GM20000 (cell line): Measurements from ENCODE around the gene GPR142.

Experiments
- DNase-seq: peaks from one replicate; pipeline ENCODE4 v3.0.0; 2012; ENCODE audit warnings: low spot score
- TF ChIP-seq, protein P1 (sequence below): IDR thresholded peaks from 2 replicates; pipeline ENCODE4 v1.5.1; 2012; ENCODE audit warnings: mild to moderate bottlenecking, control low read depth; ENCODE audit errors: extremely low read depth, missing control alignments

The GPR142 gene

DNA sequence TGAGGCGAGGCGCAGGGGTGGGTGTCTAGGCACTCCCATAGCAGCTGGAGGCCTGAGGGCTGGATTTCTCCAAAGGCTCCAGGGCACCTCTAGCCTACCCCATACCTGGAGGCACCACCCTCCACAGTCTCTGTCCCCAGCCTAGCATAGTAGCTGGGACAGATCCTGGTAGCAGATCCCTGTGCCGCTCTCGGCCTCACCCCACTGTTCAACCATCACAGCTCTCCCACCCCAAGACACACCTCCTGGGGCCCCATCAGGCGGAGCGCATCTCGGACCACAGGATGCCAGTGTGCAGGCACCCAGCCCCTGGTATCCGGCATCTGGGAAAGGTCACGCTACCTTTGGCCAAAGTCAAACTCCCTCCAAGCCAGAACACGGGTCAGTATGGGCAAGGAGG, 12.7 kb upstream of the GPR142 start:
- no peak for DNase-seq
- TF ChIP-seq, protein P1, sequence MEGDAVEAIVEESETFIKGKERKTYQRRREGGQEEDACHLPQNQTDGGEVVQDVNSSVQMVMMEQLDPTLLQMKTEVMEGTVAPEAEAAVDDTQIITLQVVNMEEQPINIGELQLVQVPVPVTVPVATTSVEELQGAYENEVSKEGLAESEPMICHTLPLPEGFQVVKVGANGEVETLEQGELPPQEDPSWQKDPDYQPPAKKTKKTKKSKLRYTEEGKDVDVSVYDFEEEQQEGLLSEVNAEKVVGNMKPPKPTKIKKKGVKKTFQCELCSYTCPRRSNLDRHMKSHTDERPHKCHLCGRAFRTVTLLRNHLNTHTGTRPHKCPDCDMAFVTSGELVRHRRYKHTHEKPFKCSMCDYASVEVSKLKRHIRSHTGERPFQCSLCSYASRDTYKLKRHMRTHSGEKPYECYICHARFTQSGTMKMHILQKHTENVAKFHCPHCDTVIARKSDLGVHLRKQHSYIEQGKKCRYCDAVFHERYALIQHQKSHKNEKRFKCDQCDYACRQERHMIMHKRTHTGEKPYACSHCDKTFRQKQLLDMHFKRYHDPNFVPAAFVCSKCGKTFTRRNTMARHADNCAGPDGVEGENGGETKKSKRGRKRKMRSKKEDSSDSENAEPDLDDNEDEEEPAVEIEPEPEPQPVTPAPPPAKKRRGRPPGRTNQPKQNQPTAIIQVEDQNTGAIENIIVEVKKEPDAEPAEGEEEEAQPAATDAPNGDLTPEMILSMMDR, result no peak

DNA sequence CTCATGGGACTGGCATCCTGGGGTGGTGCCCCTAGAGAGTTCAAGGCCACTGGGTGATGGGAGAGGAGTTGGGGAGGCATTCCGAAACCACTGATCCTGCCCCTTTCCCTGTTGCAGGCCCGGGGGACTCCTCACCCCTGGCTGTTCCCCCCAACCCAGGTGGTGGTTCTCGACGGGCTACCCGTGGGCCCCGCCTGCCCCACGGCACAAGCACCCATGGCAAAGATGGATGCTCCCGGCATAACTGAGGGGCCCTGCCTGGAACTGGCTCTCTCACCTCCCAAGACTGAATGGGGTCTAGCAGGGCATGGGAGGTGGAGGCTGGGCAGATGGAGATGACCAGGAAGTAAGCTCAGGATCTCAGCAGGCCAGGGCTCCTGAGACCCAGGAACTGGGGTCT, 12.2 kb upstream of the GPR142 start:
- TF ChIP-seq, protein P1, result no peak
- DNase-seq, result no peak

DNA sequence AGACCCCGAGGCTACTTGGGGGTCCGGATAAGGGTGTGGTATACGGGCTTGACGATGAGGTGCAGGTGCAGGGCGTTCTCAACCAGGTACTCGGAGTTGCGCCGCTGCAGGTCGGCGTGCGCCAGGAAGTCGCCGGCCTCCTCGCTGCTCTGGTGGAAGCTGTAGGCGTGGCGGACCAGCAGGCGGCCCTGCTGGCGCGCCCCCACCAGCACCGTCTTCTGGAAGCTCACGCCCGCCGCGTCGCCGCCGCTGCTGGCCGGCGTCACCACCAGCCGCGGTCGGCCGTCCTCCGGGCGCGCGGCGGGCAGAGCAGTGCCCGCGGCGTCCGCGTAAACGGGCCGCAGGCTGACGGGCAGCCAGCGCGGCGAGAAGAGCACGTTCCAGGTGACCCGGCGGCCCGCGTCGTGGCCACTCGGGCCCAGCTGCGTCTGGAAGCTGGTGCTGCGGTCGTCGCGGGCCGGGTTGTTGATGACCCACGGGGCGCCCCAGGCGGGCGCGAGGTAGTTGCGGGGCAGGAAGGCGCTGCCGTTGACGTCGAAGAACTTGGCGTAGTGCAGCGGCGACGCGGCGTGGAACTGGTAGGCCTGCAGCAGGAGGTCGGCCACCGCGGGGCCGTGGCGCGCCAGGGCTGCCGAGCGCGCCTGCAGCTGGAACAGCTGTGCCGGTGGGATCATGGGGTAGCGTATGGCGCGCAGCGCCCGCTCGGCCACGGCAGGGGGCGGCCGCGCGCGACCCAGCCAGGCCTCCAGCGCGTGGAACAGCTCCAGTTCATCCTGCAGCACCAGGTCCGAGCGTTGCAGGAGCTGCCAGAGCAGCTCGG, 10.4 kb upstream of the GPR142 start:
- DNase-seq, result no peak
- TF ChIP-seq, protein P1, result no peak

DNA sequence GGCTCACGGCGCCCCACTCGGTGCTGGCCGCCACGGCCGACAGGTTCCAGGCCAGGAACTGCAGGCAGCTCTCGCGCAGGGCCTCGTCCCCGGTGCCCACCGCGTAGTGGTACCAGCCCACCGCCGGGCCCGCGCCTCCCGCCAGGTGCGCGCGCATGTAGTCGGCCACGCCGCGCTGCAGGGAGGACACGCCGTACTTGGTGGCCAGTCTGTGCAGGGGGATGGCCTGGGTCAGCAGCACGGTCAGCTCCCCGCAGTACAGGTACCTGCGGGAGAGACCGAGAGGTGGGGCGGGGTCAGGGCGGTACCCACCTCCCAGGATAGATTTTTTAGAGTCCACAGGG, 9.9 kb upstream of the GPR142 start:
- TF ChIP-seq, protein P1, result no peak
- DNase-seq, result no peak

DNA sequence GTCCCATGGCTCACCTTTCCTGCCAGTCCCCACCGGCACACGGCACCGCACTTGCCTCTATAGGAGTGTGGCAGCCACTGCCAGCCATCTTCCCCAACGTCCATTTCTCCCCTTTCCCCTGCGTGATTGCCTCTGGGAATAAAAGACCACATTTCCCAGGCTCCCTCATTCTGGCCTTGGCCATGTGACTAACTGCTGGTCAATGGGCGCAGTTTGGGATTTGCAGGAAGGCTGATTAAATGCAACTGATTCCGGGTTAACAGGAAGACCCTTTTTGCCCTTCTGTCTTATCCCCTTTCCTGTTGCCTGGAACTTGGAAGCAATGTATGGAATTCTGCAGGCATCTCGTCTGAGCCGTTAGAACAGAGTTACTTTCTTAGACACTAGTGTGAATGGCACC, 8.6 kb upstream of the GPR142 start:
- DNase-seq, result no peak
- TF ChIP-seq, protein P1, result no peak

DNA sequence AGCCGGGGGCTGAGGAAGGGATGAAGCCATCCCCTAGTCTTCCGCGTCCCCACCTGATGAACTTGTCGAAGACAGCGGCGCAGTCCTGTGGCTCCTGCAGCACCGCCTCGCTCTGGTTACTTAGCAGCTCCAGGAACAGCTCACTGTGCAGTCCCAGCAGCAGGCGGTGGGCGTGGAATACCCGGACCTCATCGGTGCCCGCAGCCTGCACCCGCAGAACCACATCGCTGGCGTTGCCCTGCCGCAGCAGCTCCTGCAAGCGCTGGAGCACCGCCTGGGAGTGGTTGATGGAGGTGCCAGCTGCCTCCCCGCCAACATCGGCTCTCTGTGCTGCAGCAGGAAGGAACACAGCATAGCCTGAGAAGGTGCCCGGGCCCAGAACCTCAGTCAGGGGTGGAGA, 7.4 kb upstream of the GPR142 start:
- TF ChIP-seq, protein P1, result no peak
- no peak for DNase-seq

DNA sequence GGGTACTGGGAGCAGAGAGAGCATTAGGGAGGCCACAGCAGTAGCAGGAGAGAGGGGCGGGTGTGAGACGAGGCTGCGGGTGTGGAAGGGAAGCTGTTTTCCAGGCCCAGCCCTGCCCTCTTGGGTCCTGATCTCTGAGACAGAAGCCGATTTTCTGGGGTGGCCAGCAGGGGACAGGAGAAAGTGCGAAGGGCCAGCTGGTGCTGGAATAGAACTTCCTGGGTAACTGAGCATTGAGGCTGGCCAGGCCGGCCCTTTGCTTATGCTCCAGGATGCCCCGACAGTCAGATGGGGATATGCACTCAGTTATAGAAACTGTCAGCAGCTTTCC, 6.4 kb upstream of the GPR142 start:
- no peak for DNase-seq
- TF ChIP-seq, protein P1, result no peak
